IPS-NIHi11 (cell line): Measurements from ENCODE around the gene MMP7.
"Not testable (repeated sequence)": the region's sequence is repeated elsewhere in the genome, so short reads cannot be mapped to it uniquely, and the experiment has no call there.

Experiments used
- DNase-seq: peaks from one replicate; pipeline ENCODE4 v3.0.0; 2012; ENCODE audit warnings: mixed read lengths, low spot score

MMP7 gene

DNA sequence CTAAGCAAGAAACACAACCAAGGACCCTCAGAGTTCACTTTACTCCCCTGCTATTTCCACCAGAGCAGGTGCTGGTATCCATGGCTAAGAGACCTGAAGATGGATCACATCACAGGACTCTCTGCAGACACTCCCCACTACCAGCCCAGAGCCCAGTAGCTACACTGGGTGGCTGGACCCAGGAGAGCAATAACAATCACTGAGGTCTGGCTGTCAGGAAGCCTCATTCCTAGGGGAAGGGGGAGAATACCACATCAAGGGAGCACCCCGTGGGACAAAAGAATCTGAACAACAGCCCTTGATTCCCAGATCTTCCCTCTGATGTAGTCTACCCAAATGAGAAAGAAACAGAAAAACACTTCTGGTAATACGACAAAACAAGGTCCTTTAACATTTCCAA, 9.0 kb upstream of the MMP7 start:
- DNase-seq: no peak

DNA sequence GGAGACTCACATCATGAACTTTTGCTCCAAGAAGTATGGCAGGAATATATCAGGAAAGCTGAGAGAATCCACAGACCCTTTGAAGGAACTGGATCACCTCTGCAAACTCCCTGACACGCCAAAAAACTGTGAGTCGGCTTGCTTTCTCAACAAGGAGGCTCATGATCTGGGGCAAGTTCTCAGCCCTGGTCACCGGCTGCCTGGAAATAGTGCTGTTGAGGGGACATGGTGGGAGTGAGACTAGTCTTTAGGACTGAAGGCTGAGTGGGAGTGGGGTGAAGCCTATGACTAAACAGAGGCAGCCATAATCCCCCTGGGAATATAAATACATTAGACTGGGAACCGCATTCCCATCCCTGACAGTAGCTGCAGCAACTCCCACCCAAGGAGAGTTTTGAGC, 8.4 kb upstream of the MMP7 start:
- DNase-seq: no peak

DNA sequence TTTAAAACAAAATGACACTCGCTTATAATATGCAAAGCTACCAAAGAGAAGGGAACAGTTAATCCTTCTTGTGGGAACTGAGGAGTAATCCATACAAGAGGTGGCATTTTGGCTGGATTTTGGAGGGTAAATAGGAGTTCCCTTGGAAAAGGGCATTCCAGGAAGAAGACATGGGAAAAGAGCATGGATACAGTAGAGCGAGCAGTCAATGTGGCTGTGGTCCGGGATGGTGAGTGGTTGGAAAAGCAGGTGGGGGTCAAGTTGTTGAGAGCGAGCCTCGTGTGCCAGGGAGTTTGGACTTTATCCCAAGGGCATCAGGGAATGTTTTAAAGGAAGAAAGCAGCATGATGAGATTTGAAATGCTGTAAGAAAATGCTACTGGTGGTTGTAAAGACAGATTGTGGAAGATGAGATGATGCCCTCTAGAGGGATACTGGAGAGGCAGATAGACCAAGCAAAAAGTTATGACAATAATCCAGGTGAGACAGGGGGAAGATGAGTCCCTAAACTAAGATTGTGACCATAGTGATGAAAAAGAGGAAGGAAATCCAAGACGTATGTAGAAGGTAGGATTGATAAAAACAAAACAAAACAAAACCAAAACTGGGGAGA, 3.8 kb upstream of the MMP7 start:
- DNase-seq: no peak

DNA sequence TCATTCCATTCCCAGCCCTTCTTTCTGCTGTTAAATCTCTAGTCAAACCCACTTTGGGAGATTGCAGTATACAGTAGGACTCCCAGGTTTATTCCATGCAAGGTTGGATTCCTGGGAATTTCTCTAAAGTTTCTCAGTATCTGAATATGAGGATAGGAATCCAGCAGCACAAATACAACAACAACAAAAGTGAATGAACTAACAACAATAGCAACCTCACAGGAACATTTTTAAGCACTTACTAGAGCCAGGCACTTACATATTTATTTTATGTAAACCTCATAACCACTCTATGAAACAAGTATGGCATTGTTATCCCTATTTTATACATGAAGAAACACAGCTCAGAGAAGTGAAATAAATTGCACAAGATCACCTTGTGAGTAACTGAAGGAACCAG, 1.9 kb downstream of the MMP7 start:
- no peak for DNase-seq

DNA sequence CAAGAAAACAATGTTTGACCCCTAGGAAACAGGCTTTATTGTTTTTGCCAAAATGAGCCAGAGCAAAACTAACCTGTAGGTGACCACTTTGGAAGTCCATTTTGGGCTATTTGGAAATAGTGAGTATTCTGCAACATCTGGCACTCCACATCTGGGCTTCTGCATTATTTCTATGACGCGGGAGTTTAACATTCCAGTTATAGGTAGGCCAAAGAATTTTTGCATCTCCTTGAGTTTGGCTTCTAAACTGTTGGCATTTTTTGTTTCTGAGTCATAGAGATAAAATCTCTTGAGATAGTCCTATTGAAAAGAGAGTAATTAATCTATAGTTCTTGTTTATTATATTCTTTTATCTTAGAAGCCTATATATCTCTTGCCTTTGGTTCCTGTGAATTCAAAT, 2.9 kb downstream of the MMP7 start:
- no peak for DNase-seq

DNA sequence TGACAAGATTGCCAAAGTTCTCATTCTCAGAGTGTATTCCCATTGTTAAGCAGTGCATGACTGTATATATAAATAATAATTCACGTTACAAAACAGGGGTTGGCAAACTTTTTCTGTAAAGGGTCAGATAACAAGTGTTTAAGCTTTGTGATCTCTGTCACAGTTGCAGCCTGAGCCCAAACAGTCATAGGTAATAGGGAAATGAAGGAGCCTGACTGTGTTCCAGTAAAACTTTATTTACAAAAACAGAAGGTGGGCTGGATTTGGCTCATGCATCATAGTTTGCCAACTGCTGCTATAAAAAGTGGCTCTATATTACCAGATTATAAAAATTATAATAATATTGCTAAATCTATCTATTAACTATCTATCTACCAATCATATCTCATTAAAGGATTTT, 3.5 kb downstream of the MMP7 start:
- DNase-seq: no peak

DNA sequence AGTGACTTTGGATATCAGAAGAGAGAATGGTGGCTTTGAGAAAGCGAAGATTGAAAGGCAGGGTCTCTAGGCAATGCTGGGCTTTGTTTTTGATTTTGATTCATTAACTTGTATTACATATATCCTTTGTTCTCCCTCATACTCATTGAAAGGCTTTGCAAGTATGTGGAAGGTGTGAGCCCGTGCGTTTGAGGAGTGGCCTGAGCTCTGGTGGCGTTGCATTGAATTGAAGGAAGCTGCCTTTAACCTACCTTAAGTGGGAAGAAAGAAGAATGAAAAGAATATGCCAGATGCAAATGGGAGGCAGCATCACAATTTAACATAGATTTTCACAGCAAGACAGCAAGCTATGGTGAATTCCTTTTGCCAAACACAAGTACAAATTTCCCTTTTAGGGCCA, 6.7 kb downstream of the MMP7 start:
- no peak for DNase-seq

DNA sequence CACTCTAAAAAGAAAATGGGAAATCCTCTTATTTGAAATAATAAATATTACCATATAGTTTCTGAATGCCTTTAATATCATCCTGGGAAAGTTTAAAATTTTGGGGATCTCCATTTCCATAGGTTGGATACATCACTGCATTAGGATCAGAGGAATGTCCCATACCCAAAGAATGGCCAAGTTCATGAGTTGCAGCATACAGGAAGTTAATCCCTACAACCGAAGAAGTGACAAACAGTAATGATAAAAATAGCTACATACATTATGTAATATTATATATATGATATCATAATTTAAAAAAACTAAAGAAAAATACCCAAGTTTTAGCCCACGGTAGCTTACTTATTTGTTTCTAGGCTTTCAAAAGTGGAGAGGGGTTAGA, 7.4 kb downstream of the MMP7 start:
- DNase-seq: no peak

DNA sequence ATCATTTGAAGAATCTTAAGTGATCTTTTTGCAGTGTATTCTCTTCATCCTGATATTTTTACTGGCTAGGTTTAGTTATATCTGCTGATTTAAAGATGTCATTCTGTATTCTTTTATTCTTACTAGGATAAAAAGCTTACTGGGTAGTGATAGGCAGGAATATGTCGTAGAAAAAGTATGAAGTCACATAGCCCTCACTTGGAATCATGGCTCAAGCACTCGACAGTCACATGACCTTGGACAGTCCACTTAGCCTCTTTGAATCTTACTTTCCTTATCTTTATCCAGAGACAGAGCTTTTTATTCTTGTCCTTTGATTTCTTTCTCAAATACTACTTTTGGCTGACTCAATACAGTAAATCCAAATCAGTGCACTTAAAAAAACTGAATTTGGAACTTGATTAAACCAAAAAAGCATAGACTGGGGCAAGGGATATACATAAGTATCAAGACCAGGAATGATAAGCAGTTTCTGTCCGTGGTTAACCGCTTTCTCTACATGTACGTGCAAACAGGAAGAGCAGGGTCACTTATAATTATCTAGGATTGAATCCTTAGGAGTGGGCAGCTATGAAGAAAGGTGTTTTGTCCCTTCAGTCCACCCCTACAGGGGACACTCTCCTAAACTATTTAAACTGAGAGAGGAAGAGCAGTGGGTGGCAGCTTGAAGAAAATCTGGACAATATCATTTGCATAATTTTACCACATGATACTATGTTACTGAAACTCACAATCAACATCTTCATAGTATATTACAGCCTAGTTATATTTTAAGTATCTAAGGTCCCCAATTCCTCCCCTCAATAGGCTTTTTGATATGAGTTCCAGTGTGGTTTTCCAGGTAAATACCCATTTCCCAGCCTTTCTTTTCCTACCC, 8.0 kb downstream of the MMP7 start:
- DNase-seq: no peak

DNA sequence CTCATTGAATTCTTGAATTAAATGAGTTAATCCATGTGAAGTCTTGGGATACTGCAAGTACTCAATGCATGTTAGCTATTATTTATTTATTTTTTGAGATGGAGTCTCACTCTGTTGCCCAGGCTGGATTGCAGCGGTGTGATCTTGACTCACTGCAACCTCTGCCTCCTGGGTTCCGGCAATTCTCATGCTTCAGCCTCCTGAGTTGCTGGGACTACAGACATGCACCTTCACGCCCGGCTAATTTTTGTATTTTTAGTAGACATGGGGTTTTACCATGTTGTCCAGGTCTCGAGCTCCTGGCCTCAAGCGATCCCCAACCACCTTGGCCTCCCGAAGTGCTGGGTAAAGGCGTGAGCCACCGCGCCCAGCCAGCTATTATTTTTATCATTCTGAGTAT, 9.4 kb downstream of the MMP7 start:
- DNase-seq: no peak

DNA sequence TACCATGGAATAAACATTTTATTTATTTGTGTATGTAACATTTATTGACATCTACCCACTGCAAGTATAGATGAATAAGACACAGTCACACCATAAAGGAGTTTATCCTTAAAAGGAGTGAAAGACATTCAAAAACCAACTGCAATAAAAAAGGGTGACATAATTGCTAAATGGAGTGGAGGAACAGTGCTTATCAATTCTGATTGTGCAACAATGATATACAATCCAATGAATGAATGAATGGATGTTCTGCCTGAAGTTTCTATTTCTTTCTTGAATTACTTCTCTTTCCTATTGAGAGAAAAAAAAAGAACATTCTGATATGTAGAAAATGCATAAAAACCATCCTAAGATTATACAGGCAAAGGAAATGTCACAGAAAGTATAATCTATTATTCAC, 10.0 kb downstream of the MMP7 start:
- DNase-seq: no peak

DNA sequence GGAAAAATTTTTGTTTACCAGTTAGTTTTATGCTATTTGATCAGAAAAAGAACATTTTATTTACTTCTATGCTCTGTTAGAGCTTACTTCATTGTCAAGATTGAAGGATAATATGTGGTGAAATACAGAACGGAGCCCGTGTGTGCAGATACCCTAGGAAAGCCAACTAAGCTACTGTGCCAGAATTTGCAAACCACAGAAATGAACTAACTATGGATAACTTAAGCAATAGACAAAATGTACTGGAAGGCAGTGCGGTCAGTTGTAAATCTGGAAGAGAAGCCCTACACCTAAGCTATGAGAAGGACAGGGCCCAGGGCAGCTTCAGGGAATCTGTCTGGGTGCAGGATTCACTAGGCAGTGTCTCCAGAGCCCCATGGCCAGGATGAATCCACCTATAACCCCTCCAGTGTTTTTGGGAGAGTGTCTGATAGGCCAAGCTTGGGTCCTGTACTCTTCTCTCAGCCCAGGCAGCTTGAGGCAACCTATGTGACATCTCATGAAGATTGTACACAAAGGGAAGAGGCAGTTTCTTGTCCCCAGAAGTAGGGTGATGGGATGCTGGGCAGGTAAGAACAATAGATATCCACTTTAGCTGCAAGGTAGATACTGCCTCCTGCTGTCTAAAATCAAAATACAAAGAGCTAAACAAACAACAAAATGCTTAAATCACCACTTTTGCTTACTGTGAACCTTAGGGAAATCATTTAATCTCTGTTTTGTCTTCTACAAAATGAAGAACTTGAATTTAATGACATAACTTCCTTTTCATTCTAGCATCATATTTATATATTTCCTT, 12.1 kb downstream of the MMP7 start:
- peak; percentile 17 for DNase-seq

DNA sequence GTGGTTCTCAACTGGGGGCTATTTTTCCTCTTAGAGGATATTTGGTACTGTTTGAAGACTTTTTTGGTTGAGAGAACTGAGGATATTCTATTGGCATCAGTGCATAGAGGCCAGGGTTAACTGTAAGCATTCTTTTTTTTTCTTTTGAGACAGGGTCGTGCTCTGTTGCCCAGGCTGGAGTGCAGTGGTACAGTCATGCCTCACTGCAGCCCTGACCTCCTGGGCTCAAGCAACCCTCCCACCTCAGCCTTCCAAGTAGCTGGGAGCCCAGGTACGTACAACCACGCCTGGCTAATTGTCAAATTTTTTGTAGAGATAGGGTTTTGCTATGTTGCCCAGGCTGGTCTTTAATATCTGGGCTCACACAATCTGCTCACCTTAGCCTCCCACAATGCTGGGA, 12.9 kb downstream of the MMP7 start:
- DNase-seq: no peak

DNA sequence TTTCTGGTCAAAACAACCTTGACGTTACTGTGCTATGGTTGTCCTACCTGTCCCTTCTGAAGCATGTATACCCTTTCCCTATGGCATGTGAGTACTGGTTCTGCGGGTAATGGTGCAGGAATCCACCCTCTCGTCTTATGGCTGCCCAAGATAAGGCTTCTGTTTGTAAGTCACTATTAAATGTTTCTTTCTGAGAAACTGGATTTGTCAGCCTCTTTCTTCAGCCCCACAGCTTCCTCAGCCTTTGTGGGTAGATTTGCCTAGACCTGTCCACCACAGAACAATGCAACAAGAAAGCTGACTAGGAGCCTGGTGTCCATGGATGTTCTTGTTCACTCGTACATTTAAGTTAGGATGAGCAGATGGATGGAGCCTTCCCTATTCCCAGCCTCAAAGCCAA, 14.4 kb downstream of the MMP7 start:
- no peak for DNase-seq

DNA sequence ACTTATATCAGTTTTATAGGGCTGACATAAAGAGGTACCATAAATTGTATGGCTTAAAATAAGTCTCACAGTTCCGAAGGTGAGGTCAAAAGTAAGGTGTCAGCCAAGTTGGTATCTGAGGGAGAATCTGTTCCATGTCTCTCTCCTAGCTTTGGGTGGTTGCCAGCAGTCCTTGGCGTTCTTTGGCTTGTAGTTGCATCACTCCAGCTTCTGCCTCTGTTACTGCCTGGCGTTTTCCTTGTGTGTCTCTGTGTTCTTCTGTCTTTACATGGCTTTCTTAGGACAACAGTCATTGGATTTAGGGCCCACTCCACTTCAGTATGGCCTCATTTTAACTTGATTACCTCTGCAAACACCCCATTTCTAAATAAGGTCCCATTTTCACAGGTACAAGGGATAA, 16.7 kb downstream of the MMP7 start:
- DNase-seq: no peak

DNA sequence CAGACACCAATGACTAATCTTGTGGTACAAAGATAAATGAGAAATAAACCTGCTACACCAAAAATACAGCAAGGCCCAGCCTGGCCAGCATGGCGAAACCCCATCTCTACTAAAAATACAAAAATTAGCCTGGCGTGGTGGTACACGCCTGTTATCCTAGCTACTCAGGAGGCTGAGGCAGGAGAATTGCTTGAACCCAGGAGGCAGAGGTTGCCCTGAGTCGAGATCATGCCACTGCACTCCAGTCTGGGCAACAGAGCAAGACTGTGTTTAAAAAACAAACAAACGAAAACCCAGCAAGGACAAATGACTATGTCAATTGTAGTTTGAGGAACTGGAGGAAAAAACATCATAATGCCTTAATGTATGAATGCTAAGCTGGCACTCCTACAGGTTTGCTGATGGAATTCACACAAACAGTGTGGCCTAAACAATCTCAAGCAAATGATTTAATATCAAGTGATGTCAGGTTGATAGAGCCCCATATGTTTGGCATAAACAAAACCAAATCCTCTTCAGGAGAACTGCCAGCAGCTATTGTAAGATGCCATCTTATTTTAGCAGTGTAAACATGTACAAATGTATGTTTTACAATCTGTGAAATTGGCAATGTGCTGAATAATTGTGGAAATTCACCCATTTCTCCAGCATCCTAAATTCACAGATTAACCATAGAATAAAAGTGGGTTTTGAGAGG, 20.0 kb downstream of the MMP7 start:
- DNase-seq: no peak

DNA sequence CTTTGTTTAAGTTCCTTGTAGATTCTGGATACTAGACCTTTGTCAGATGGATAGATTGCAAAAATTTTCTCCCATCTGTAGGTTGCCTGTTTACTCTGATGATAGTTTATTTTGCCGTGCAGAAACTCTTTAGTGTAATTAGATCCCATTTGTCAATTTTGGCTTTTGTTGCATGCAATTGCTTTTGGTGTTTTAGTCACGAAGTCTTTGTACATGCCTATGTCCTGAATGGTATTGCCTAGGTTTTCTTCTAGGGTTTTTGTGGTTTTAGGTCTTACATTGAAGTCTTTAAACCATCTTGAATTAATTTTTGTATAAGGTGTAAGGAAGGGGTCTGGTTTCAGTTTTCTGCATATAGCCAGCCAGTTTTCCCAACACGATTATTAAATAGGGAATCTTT, 27.7 kb downstream of the MMP7 start:
- DNase-seq: not testable (repeated sequence)

DNA sequence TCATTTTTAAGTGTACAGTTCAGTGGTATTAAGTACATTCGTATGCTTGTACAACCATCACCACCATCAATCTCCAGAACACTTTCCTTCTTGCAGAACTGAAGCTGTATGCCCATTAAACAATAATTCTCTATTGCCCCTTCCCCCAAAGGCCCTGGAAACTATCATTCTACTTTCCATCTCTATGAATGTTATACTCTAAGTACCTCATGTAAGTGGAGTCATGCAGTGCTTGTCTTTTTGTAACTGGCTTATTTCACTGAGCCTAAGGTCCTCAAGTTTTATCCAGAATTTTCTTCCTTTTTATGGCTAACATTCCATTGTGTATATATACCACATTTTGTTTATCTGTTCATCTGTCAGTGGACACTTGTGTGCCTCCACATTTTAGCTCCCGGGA, 29.7 kb downstream of the MMP7 start:
- no peak for DNase-seq

DNA sequence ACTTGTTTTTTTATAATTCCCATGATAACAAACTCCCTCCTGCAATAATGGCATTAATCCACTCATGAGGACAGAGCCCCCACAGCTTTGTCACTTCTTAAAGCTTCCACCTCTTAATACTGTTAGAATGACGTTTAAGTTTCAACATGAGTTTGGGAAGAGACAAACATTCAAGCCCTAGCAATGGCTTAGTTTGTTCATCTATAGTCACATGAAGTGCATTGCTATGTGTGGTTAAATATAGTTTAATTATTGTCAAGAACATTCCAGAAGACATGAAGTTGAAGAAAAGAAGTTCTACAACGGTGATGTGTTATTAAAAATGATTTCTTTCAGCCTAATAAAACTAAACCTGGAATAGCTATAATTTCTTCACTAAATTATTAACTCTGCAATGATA, 30.6 kb downstream of the MMP7 start:
- no peak for DNase-seq

DNA sequence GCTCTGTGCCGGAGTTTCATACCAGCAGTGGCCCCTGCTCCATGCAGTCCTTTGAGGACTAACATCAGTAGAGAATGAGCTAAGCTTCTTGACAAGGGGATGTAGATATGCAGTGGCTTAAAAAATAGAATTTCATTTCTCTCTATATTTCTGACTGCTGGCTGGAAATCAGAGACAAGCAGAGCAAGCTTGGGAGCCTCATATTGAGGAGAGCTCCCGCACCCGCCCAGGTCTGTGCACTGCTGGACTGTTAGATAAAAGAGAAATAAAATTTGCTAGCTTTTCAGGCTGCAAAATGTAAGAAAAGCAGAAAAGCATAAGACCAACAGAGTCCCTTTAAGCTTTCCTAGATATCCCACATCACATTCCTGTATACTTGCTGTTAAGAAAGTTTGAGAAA, 31.4 kb downstream of the MMP7 start:
- DNase-seq: no peak

DNA sequence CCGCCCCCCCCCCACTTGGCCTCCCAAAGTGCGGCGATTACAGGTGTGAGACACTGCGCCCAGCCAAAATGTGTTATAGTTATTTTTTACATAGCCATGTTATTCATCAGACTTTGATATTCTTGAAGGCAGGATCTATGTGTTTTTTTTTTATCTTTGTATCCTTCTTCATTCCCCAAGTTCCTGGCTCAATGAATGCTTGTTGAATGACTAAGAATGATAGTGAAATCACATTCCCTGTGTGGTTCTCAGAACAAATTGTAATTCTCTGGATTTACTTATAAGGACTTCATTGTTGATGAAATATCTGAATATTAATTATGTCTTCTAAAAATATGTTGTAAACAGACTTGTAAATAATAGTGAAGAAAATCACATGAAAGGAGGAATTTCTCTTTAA, 33.5 kb downstream of the MMP7 start:
- DNase-seq: no peak
